H9 (cell line): ENCODE data around the gene DSP. TPM values are rescaled to one million over a fixed set of nuclear protein-coding genes. Genes with fewer than 3 reads are reported as not detected.

Source experiments
- DNase-seq: peaks from one replicate; pipeline ENCODE4 v3.0.0-alpha.2; 2017
- H2AFZ ChIP-seq: one replicate; pipeline ENCODE4 v1.6.1; 2013; ENCODE audit warnings: mild to moderate bottlenecking, low read length, control low read depth, moderate library complexity
- H2AK5ac ChIP-seq: 2 replicates; pipeline ENCODE4 v1.6.1; 2013; ENCODE audit warnings: low read length, control low read depth, mixed read lengths; ENCODE audit not compliant: insufficient read length
- H2BK120ac ChIP-seq: one replicate; pipeline ENCODE4 v1.6.1; 2013; ENCODE audit warnings: low read depth, mild to moderate bottlenecking, low read length, control low read depth, inconsistent platforms; ENCODE audit not compliant: poor library complexity, severe bottlenecking
- H2BK12ac ChIP-seq: 2 replicates; pipeline ENCODE4 v1.6.1; 2013; ENCODE audit warnings: low read length, control low read depth, mixed read lengths, low read depth; ENCODE audit not compliant: insufficient read length
- H2BK15ac ChIP-seq: 2 replicates; pipeline ENCODE4 v1.6.1; 2013; ENCODE audit warnings: low read depth, low read length, control low read depth
- H2BK20ac ChIP-seq: one replicate; pipeline ENCODE4 v1.6.1; 2013; ENCODE audit warnings: low read depth, mild to moderate bottlenecking, low read length, control low read depth, inconsistent platforms; ENCODE audit not compliant: poor library complexity, severe bottlenecking
- H2BK5ac ChIP-seq: 2 replicates; pipeline ENCODE4 v1.6.1; 2013; ENCODE audit warnings: low read length, control low read depth, mixed read lengths; ENCODE audit not compliant: insufficient read length
- H3K14ac ChIP-seq: 2 replicates; pipeline ENCODE4 v1.6.1; 2013; ENCODE audit warnings: low read length, control low read depth; ENCODE audit not compliant: insufficient read depth
- H3K18ac ChIP-seq: 2 replicates; pipeline ENCODE4 v1.6.1; 2013; ENCODE audit warnings: low read depth, mild to moderate bottlenecking, mixed read lengths, low read length, control low read depth; ENCODE audit not compliant: insufficient read length
- H3K23ac ChIP-seq: 2 replicates; pipeline ENCODE4 v1.6.1; 2013; ENCODE audit warnings: low read length, control low read depth, mixed read lengths, low read depth; ENCODE audit not compliant: insufficient read length
- H3K23me2 ChIP-seq: 2 replicates; pipeline ENCODE4 v1.6.1; 2013; ENCODE audit warnings: low read depth, mild to moderate bottlenecking, mixed read lengths, low read length, control low read depth; ENCODE audit not compliant: insufficient read length, poor library complexity, severe bottlenecking
- H3K27ac ChIP-seq: 2 replicates; pipeline ENCODE4 v1.5.1; 2013; ENCODE audit warnings: low read length, control low read depth, mixed read lengths, low read depth; ENCODE audit not compliant: insufficient read length
- H3K27me3 ChIP-seq: 2 replicates; pipeline ENCODE4 v1.6.1; 2013; ENCODE audit warnings: low read length, control low read depth, inconsistent platforms; ENCODE audit not compliant: insufficient read depth
- H3K4ac ChIP-seq: 2 replicates; pipeline ENCODE4 v1.6.1; 2013; ENCODE audit warnings: low read depth, mild to moderate bottlenecking, control low read depth, inconsistent platforms, low read length, moderate library complexity
- H3K4me1 ChIP-seq: 2 replicates; pipeline ENCODE4 v1.6.1; 2013; ENCODE audit warnings: low read length, control low read depth, inconsistent platforms; ENCODE audit not compliant: insufficient read depth
- H3K4me2 ChIP-seq: 2 replicates; pipeline ENCODE4 v1.6.1; 2013; ENCODE audit warnings: low read length, control low read depth, mixed read lengths; ENCODE audit not compliant: insufficient read length, insufficient read depth
- H3K56ac ChIP-seq: 2 replicates; pipeline ENCODE4 v1.6.1; 2013; ENCODE audit warnings: low read depth, mild to moderate bottlenecking, mixed read lengths, low read length, control low read depth; ENCODE audit not compliant: insufficient read length
- H3K79me1 ChIP-seq: 2 replicates; pipeline ENCODE4 v1.6.1; 2013; ENCODE audit warnings: low read depth, mild to moderate bottlenecking, moderate library complexity, low read length, control low read depth, inconsistent platforms; ENCODE audit not compliant: insufficient read depth, poor library complexity, severe bottlenecking
- H3K79me2 ChIP-seq: 2 replicates; pipeline ENCODE4 v1.6.1; 2013; ENCODE audit warnings: low read length, control low read depth, inconsistent platforms; ENCODE audit not compliant: insufficient read depth
- H3K9ac ChIP-seq: 2 replicates; pipeline ENCODE4 v1.6.1; 2013; ENCODE audit warnings: low read length, control low read depth, mixed read lengths; ENCODE audit not compliant: insufficient read length; ENCODE audit errors: extremely low read depth
- H3K9me3 ChIP-seq: one replicate; pipeline ENCODE4 v1.6.1; 2013; ENCODE audit warnings: low read depth, low read length, inconsistent platforms; ENCODE audit not compliant: control insufficient read depth
- H3T11ph ChIP-seq: one replicate; pipeline ENCODE4 v1.6.1; 2013; ENCODE audit warnings: mild to moderate bottlenecking, low read length, control low read depth, inconsistent platforms
- H4K20me1 ChIP-seq: one replicate; pipeline ENCODE4 v1.6.1; 2013; ENCODE audit not compliant: control insufficient read depth, insufficient read length, insufficient read depth
- H4K5ac ChIP-seq: 2 replicates; pipeline ENCODE4 v1.6.1; 2013; ENCODE audit warnings: low read depth, mild to moderate bottlenecking, mixed read lengths, low read length, control low read depth; ENCODE audit not compliant: insufficient read length
- H4K8ac ChIP-seq: replicated peaks from 2 replicates; pipeline ENCODE4 v1.6.1; 2013; ENCODE audit warnings: low read length, control low read depth, mixed read lengths, low read depth; ENCODE audit not compliant: insufficient read length
- H4K91ac ChIP-seq: 2 replicates; pipeline ENCODE4 v1.6.1; 2013; ENCODE audit warnings: low read depth, mild to moderate bottlenecking, moderate library complexity, mixed read lengths, low read length, control low read depth; ENCODE audit not compliant: insufficient read length
- H3K27ac Mint-ChIP-seq, 3 experiments: 2 replicates in 2 of 3; 3 replicates in 1 of 3; pipeline ENCODE4 v1.8.0; 2020 to 2021; ENCODE audit warnings: mixed read lengths in 3 of 3, mild to moderate bottlenecking in 1 of 3, moderate library complexity in 1 of 3
- H3K27me3 Mint-ChIP-seq: 2 replicates; pipeline ENCODE4 v1.8.0; 2021; ENCODE audit warnings: low read depth, mild to moderate bottlenecking, moderate library complexity, mixed read lengths
- H3K36me3 Mint-ChIP-seq, 3 experiments: 2 replicates in 2 of 3; 3 replicates in 1 of 3; pipeline ENCODE4 v1.8.0; 2020 to 2021; ENCODE audit warnings: low read depth in 3 of 3, mixed read lengths in 3 of 3; ENCODE audit not compliant: insufficient read depth in 1 of 3
- H3K4me1 Mint-ChIP-seq, 2 experiments: 2 replicates each; pipeline ENCODE4 v1.8.0; 2020; ENCODE audit warnings: mixed read lengths in 2 of 2
- H3K4me3 Mint-ChIP-seq, 2 experiments: 2 replicates in 1 of 2; 3 replicates in 1 of 2; pipeline ENCODE4 v1.8.0; 2020 to 2021; ENCODE audit warnings: mild to moderate bottlenecking in 2 of 2, mixed read lengths in 2 of 2, moderate library complexity in 1 of 2
- H3K9me3 Mint-ChIP-seq, 2 experiments: 2 replicates in 1 of 2; 3 replicates in 1 of 2; pipeline ENCODE4 v1.8.0; 2020; ENCODE audit warnings: mild to moderate bottlenecking in 2 of 2, mixed read lengths in 2 of 2, moderate library complexity in 1 of 2
- WGBS: extraction: QIAGEN DNeasy Blood & Tissue Kit; methylation state at CpG from one replicate; pipeline ENCODE4 v1.1.7; 2013; ENCODE audit warnings: missing lambda C conversion rate, low lambda C conversion rate, mixed read lengths; ENCODE audit not compliant: insufficient read length; ENCODE audit errors: extremely low coverage; 5-methylcytosine and 5-hydroxymethylcytosine counted together
- total RNA-seq: library from RNA; stranded (reverse); gene quantifications from 2 replicates; pipeline ENCODE4 v1.2.1, GENCODE V29; 2021
- TF ChIP-seq, protein P1 (sequence below): fragments of 200-600 bp; sonication (generic); conservative IDR thresholded peaks from 3 replicates; pipeline ENCODE4 v1.8.0; 2021; ENCODE audit warnings: antibody characterized with exemption, mild to moderate bottlenecking

The DSP gene
- total RNA-seq, 1 experiment from 2014 or later: 48.9 TPM

DNA sequence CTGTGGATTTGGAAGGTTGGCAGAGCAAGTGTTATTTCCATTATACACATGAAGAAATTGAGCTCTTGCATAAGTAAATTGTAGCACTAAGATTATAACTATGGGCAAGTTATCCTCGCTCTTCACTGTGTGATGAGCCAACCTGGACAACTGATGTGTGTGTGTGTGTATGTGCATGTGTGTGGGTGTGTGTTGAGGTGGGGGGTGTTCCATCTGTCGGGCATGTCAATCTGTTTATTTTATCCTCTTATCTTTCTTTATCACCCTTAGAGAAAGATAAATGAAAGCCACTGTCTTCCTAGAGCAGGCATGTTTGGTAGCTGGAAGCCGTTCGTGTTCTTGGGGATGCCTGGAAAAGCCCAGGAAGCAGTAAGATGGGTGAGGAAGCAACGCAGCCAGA lies 3.0 kb upstream of the DSP start:
- no peaks in the 10 kb centered on the region for H3K79me2 ChIP-seq
- H3K27me3 Mint-ChIP-seq: peaks cover 54% of the 10 kb centered on the region

More for the DNA sequence above, 3.0 kb upstream of the DSP start:
- no peak overlapping the region for H3K4me2 ChIP-seq
- H2AFZ ChIP-seq: no peak overlapping the region
- H2BK12ac ChIP-seq: no peak overlapping the region
- no peak overlapping the region for H4K5ac ChIP-seq
- Mint-ChIP-seq H3K36me3 (no peaks in the 10 kb centered on the region), H3K4me1 (peaks cover 11 to 14% of the 10 kb centered on the region in 2 experiments), H3K4me3 (0 out of 5 replicates have a peak overlapping the region, but pooled peaks of 1 of the 2 experiments have one; percentile 8), H3K9me3 (peaks cover 0 to 4% of the 10 kb centered on the region in 2 experiments; a peak in 2 of 5 replicates), H3K27ac (no peak overlapping the region)
- H3K27ac ChIP-seq: no peak overlapping the region
- H4K91ac ChIP-seq: no peak overlapping the region
- peaks cover 2% of the 10 kb centered on the region; the same call in 1 of the 2 replicates for H3K27me3 ChIP-seq
- H3K23ac ChIP-seq: no peak overlapping the region
- H2AK5ac ChIP-seq: no peak overlapping the region
- no peak overlapping the region for H2BK120ac ChIP-seq
- no peak overlapping the region for H3K9ac ChIP-seq
- H2BK20ac ChIP-seq: no peak overlapping the region
- no CpG with 5 or more reads among the region's 5 CpGs for WGBS
- no peaks in the 10 kb centered on the region for H3K4me1 ChIP-seq
- no peak overlapping the region for H3T11ph ChIP-seq
- no peaks in the 10 kb centered on the region for H3K9me3 ChIP-seq
- no peaks in the 10 kb centered on the region for H4K20me1 ChIP-seq
- no peaks in the 10 kb centered on the region for H3K79me1 ChIP-seq
- no peak for DNase-seq
- no peak overlapping the region for H3K14ac ChIP-seq
- no peak overlapping the region for H2BK15ac ChIP-seq
- H4K8ac ChIP-seq: no peak overlapping the region
- no peak overlapping the region for H3K18ac ChIP-seq
- no peak overlapping the region for H3K56ac ChIP-seq
- H2BK5ac ChIP-seq: no peak overlapping the region
- TF ChIP-seq, protein P1, sequence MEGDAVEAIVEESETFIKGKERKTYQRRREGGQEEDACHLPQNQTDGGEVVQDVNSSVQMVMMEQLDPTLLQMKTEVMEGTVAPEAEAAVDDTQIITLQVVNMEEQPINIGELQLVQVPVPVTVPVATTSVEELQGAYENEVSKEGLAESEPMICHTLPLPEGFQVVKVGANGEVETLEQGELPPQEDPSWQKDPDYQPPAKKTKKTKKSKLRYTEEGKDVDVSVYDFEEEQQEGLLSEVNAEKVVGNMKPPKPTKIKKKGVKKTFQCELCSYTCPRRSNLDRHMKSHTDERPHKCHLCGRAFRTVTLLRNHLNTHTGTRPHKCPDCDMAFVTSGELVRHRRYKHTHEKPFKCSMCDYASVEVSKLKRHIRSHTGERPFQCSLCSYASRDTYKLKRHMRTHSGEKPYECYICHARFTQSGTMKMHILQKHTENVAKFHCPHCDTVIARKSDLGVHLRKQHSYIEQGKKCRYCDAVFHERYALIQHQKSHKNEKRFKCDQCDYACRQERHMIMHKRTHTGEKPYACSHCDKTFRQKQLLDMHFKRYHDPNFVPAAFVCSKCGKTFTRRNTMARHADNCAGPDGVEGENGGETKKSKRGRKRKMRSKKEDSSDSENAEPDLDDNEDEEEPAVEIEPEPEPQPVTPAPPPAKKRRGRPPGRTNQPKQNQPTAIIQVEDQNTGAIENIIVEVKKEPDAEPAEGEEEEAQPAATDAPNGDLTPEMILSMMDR: no peak
- H3K23me2 ChIP-seq: peaks cover 8% of the 10 kb centered on the region
- H3K4ac ChIP-seq: no peak overlapping the region
